HG03135 (cell line): ENCODE results near the gene GAB2.

Experiments used
- ATAC-seq: cut with Tn5 transposase; IDR thresholded peaks from one replicate; pipeline ENCODE4 v1.9.1; 2021; ENCODE audit warnings: mild to moderate bottlenecking, moderate library complexity; ENCODE audit not compliant: unreplicated experiment

Gene GAB2

DNA sequence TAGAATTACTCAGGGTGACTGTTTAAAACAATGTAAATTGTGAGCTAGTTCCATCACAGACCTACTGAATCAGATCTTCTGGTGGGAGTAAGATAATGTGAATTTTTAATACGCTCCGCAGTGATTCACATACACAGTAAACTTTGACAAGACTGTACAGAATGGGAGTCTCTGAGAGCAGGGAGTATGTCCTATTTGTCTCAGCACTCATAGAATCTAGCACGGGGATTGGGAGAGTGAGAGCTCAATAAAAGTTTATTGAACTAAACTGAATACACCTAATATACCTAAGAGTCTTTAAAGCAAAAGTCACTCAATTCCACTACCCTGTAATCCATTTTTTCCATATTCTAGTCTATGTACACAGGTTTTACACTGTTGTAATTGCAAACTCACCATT is 11.2 kb upstream of the GAB2 start:
- ATAC-seq, result no peak

GRCh38 chr11:78428266-78428636 is 10.6 kb upstream of the GAB2 start:
- ATAC-seq, result no peak

- ATAC-seq, result no peak
Measured at GRCh38 chr11:78427615-78428265, 10.1 kb upstream of the GAB2 start.

DNA sequence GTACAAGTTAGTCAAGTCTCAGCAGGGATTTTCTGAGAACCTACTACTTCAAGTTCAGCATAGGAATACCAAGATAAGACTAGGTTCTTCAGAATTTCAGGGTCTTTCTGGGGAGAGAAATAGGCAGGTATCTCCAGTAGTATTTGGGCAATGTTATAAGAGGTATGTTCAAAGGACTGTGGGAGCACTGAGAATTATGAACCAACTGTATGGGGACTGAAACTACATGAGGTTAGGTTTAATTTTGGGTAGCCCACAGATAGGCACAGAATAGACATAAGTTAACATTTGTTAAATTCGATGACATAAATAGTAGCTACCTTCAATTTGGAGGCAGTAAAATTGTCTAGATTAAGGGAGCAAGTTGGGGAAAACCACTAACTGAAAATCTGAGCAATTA is 9.2 kb upstream of the GAB2 start:
- no peak for ATAC-seq

- no peak for ATAC-seq
Measured at GRCh38 chr11:78425399-78426070, 7.9 kb upstream of the GAB2 start.

DNA sequence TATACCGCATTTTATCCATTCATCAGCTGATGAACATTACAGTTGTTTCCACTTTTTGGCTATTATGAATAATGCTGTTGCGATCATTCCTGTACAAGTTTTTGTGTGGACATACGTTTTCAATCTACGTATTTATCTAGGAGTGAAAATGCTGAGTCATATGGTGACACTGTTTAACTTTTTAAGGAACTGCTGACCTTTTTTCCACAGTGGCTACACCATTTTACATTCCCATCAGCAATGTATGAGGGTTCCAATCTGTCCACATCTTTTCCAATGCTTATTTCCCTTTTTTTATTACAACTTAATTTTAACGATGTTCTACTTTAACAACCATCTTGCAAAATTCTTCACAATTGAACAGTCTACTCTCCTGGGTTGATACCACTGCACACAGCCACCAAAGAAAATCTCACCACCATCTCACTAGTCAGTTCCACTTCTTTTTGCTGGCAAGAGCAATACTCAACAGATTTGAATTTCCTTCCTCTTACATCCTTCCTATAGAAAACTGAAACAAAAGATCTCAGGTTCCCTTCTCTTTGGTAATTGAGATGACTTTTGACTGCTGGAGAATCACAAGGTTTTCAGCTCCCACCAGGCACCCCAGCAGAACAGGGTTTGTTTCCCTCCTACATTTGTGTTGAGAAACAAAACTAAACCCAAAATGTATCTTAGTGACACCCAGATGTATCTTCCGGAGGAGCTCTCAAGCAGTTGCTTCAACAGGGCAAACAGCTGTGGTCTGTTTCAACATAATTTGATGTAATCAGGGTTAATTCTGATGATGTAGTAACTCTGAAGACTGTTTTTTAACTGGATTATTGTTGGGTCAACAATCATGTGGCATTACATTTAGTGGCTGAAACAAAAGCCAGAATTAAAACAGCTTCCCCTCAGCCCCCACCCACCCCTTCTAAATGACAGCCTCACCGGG is 7.0 kb upstream of the GAB2 start:
- ATAC-seq, result peak; percentile 36

GRCh38 chr11:78423241-78423640 is 5.6 kb upstream of the GAB2 start:
- no peak for ATAC-seq

- ATAC-seq, result no peak
Measured at GRCh38 chr11:78420796-78421209, 3.2 kb upstream of the GAB2 start.

GRCh38 chr11:78420255-78420764 is 2.7 kb upstream of the GAB2 start:
- no peak for ATAC-seq

DNA sequence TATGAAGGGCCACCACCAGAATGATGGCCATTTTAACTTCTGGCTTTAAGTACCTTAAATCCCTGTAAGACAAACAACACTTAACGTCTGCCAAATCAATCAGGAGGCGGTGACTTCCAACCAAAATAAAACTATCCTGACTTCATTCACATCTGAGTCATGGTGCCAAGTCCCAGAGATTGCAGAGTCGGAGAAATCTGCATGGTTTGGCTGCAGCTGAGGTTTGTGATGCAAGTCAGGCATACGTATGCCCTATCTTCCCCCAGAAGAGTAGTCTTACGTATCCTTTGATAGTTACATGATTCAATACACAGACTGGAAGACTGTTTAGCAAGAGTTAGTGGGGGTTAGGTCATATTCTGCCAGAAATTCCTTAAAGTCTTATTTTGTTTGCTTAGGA is 1.7 kb upstream of the GAB2 start:
- ATAC-seq, result no peak

DNA sequence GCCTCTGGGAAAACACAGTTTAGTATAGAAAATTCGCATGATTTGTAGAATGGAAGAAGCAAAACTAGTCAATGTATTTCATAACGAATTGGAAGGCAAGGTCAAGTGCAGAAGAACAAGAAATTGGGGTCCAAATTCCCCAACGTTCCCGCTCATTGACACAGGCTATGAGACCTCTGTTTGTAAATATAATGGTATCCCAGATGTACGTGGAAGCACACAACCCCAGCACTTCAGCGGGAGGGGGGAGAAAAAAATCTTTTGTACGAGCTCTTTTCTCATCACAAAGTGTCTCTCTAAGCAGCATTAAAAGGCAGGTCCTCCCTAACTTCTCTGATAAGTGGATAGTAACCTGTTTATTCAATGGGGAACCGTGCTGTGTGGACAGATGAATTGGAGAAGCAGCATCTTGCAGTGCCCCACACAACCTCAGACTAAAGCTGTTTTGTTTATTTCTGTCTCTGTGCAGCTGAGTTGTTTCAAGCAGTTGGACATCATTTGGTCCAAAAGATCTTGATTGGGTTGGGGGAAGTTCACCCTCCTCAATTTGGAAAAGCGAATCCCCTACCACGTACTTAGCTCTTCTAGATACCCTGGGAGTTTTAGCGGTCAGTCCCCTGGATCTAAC is 1.1 kb upstream of the GAB2 start:
- ATAC-seq, result no peak

DNA sequence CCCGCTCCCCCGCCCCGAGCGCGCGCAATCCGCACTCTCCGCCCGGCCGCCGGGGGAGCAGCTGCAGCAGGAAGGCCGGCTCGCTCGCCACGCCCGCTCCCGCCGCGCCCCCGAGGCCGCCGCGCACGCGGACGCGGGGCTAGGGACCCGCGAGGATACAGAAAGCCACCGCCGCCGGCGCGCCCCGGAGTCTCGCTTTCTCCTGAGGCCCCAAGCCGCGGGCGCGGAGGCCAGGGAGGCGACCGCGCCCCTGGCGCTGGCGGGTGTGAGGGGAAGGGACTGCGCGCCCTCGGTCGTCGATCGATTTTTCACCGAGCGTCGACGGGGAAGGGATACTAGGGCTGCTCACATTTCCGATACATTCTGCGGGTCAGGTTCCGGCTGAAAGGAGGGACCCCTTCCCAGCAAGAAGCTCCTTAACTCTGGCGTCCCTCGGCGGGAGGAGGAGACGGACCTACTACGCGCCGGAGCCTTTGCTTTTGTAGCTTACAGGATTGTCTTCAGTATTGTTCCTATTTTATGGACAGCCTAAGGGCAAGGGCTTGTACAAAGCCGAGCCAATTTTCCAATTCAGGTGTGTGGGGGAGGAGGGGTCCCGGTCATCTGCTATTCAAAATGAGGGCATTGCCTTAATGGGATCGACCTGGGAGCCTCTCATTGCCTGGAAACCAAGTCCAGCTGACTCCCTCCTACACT is 416 bp upstream of the GAB2 start:
- no peak for ATAC-seq

- peak; percentile 50 for ATAC-seq
Measured at GRCh38 chr11:78416285-78417174, 1.1 kb downstream of the GAB2 start.

- ATAC-seq, result no peak
Measured at GRCh38 chr11:78415338-78415737, 2.3 kb downstream of the GAB2 start.

DNA sequence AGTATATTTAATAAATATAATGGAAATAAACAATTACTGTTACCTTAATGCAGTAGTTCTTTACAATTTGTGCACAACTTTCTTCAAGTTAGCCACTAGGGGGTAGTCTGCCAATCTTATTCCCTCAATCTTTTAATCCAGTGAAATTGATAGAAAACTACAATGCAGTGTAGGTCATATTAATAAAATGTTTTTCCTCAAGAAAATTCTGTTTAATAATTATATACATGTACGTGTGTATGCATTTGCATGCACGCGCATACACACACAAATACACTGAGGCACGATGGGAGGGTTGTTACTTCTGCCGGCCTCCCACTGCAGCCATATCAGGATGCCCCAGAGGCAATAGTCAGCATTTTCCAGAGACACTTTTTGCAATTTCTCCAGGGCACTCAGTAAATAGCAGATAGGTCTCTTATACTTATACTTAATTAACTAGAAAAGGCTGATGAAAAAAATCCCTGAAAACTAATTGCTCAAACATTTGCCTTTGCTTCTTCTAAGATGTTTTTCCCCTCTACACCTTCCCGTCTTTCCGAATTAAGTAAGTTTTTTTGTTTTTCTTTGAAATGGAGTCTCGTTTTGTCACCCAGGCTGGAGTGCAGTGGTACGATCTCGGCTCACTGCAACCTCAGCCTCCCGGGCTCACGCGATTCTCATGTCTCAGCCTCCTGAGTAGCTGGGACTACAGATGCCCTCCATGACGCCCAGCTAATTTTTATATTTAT is 3.1 kb downstream of the GAB2 start:
- ATAC-seq, result no peak

GRCh38 chr11:78408619-78409018 is 9.0 kb downstream of the GAB2 start:
- ATAC-seq, result no peak

GRCh38 chr11:78406568-78407196 is 10.9 kb downstream of the GAB2 start:
- ATAC-seq, result no peak

DNA sequence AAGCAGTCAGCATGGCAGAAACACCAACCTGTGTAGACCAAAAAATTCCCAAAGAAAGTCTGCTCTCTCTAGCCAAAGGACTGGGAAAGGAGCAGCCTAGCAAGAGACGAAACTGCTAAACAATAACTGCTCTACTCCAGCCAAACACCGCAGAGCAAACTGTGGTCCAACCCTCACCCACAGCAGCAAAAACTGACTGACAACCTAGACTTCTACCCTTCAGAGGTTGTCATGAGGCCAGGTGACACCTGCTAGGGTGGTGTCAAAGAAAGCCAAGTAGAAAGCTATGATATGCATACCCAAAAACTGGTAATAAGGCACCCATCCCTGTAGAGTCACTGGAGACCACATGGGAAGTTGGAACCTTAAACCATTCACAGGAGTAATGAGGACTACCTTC is 11.8 kb downstream of the GAB2 start:
- no peak for ATAC-seq
